ENCODE data around the gene FIBCD1. TPM values are rescaled to one million over a fixed set of nuclear protein-coding genes. Genes with fewer than 3 reads are reported as not detected.

Gene FIBCD1
- total RNA-seq, 1 donor from 2014 or later: 0.53 TPM

DNA sequence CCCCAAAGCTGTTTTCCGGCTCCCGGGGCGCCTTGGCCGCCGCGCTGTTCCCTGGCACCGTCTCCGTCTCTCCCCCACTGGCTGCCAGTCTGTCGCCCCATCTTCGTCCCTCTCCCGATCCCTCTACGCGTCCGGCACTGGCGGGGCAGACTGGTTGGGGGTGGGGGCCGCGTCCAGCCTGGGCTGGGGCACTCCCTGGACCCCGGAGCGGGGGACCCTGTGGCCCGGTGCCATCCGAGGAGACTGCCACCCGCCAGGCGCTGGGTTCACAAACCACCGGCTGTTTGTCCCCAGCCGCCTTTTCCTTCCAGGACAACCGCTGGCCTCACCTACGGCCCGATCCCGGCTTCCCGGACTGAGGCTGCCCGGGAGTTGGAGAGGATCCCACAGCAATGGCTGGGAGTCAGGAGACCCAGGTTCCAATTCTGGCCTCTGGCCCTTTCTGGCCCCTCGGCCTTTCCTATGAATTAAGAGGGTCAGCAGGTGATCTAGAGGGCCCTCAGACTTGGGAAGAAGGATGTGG, 1.0 kb upstream of the FIBCD1 start:
- H3K4me1 Mint-ChIP-seq (ENCODE audit: unreplicated experiment): peaks cover 8% of the 10 kb centered on the region
- no peaks in the 10 kb centered on the region for H3K36me3 Mint-ChIP-seq
- no peak overlapping the region for H3K27ac Mint-ChIP-seq
- H3K9me3 Mint-ChIP-seq: no peaks in the 10 kb centered on the region
- DNase-seq (ENCODE audit: extremely low spot score, unreplicated experiment): no peak
- peaks cover 77% of the 10 kb centered on the region for H3K27me3 Mint-ChIP-seq
- TF ChIP-seq, protein P1, sequence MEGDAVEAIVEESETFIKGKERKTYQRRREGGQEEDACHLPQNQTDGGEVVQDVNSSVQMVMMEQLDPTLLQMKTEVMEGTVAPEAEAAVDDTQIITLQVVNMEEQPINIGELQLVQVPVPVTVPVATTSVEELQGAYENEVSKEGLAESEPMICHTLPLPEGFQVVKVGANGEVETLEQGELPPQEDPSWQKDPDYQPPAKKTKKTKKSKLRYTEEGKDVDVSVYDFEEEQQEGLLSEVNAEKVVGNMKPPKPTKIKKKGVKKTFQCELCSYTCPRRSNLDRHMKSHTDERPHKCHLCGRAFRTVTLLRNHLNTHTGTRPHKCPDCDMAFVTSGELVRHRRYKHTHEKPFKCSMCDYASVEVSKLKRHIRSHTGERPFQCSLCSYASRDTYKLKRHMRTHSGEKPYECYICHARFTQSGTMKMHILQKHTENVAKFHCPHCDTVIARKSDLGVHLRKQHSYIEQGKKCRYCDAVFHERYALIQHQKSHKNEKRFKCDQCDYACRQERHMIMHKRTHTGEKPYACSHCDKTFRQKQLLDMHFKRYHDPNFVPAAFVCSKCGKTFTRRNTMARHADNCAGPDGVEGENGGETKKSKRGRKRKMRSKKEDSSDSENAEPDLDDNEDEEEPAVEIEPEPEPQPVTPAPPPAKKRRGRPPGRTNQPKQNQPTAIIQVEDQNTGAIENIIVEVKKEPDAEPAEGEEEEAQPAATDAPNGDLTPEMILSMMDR (conservative IDR thresholded peaks at IDR 0.05): no peak
- no peak overlapping the region for H3K4me3 Mint-ChIP-seq

DNA sequence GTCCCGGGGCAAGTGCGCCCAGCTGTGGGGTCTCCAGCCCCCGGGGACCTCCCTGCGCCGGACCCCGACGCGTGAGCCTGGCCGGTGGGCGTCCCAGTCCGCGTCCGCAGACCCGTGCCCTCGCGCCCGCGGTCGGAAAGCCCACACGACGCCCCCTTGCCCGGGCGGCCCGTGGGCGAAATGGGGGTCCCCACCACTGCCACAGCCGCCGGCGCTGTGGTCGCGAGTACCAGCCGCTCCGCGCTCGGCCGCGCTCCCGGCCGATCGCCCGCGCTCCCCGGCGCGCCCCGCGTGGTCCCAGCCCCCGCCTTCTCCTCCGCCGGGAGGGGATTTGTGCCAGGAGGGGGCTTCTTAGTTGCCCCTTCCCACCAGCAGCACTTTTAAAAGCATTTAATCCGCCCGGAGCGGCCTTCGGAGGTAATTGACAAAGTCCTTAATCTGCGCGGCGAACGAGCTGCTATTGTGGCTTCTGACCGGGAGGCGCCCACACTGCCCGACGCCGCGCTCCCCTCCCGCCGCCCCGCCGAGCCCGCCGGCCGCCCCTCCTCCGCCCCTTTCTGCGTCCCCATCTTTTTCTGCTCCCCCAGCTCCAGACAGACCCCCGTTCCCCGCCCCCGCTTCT, 469 bp upstream of the FIBCD1 start:
- no peak overlapping the region for H3K27ac Mint-ChIP-seq
- no peaks in the 10 kb centered on the region for H3K9me3 Mint-ChIP-seq
- TF ChIP-seq, protein P1 (conservative IDR thresholded peaks at IDR 0.05): peak; percentile 18
- DNase-seq (ENCODE audit: extremely low spot score, unreplicated experiment): no peak
- H3K4me3 Mint-ChIP-seq: peak overlapping the region; percentile 59
- peaks cover 77% of the 10 kb centered on the region for H3K27me3 Mint-ChIP-seq
- H3K4me1 Mint-ChIP-seq (ENCODE audit: unreplicated experiment): peaks cover 11% of the 10 kb centered on the region
- H3K36me3 Mint-ChIP-seq: no peaks in the 10 kb centered on the region

DNA sequence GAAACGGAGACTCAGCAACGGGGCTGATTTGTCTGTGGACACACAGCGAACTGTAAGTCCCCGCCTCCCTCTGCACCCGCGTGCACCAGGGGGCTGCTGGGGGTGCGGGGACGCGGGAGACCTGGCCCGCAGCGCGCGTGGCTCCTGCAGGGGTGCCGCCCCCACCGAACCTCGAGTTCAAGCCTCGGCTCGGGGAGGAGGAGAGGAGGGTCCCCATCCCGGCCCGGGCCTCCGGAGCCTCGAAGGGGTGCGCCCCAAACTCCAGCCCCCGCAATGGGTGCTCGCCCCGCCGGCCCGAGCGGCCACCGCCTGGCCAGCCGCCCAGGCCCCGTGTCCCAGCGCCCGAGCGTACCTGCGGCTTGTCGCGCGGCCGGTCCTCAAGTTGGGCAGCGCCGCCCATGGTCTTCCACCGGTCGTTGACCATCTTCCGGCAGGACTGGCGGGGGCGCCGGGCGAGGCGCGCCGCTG, 829 bp downstream of the FIBCD1 start:
- H3K4me1 Mint-ChIP-seq (ENCODE audit: unreplicated experiment): peaks cover 12% of the 10 kb centered on the region
- TF ChIP-seq, protein P1 (conservative IDR thresholded peaks at IDR 0.05): no peak
- no peaks in the 10 kb centered on the region for H3K36me3 Mint-ChIP-seq
- DNase-seq (ENCODE audit: extremely low spot score, unreplicated experiment): no peak
- peaks cover 69% of the 10 kb centered on the region for H3K27me3 Mint-ChIP-seq
- no peak overlapping the region for H3K27ac Mint-ChIP-seq
- H3K4me3 Mint-ChIP-seq: peak overlapping the region; percentile 79
- H3K9me3 Mint-ChIP-seq: no peaks in the 10 kb centered on the region

DNA sequence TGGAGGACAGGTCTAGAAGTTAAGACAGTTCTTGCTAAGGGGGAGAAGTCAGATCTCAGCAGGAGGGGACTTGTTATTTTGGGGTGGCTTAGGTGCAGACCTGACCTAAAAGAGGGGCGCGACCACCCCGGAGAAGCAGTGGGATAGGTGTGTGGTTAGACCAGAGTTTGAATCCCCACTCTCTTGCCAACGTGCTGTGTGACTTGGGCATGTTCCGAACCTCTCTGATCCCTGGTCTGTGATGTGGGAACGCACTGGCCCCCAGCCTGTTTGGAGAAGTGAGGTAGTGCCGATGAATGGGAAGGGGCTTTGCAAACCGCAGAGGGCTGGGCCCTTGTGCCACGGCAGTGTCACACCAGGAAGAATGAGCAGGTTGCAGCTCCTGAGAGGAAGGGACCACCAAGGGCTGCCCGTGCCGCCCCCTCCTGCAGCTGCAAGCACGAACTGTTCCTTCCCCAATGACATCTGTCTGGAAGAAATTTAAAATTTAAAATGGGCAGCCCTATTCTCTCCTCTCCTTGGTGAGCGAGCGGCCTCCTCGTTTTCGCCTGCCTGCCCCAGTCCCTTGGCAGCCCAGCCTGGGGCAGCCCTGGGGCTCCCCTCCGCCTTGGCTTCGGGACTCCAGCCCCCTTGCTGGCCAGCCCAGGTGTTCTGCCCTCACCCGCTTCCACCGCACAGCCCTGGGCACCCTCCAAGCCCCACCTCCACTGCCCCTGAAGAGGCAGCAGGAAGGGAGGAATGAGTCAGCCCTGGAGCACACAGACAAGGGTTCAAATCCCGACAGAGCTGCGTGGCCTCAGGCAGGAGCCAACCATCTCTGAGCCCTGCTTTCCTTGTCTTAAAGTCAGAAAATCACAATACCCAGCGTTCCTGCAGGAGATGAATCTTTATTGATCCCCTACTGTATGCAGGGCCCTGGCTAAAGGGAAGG, 1.6 kb downstream of the FIBCD1 start:
- Mint-ChIP-seq H3K4me1 (ENCODE audit: unreplicated experiment) (peaks cover 19% of the 10 kb centered on the region), H3K36me3 (no peaks in the 10 kb centered on the region), H3K27ac (peak overlapping the region; percentile 37), H3K9me3 (no peaks in the 10 kb centered on the region), H3K27me3 (peaks cover 69% of the 10 kb centered on the region), H3K4me3 (peak overlapping the region; percentile 79)
- no peak for DNase-seq (ENCODE audit: extremely low spot score, unreplicated experiment)
- TF ChIP-seq, protein P1 (conservative IDR thresholded peaks at IDR 0.05): no peak

DNA sequence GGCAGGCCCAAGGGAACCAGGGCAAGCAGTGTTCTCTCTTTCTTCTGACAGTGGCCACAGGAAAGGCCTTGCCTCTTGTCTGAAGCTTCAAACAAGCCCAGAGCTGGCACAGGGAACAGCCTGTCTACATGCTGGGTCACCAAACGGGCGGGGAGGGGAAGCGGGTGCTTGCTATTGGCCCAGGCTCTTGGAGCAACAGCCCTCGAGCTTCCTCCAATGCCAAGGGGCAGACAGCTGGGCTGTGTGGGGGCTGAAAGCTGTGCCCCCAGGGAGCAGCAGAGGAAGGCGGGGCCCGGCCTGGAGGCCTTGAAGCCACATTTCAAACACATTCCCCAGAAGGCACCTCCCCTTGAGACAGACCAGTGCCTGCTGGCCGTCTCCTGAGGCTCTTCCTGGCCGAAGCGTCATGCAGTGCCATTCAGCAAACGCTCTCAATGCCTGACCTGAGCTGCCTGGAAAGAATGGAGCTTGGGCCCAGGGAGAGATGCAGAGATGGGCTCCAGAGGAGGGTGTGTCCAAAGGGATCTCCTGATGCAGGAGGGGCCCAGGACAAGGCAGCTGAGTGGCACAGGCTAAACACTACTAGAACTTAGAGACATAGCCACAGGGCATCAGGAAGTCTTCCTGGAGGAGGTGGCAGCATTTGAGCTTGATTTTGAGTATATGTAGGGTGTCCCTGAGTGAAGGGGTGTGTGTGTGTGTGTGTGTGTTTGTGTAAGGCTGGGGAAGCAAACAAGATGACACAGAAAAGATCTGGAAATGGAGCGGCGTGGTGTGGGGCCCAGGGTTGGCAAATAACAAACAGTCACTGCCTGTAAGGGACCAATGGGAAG, 2.5 kb downstream of the FIBCD1 start:
- DNase-seq (ENCODE audit: extremely low spot score, unreplicated experiment): no peak
- Mint-ChIP-seq H3K36me3 (no peaks in the 10 kb centered on the region), H3K27ac (peak overlapping the region; percentile 37), H3K9me3 (no peaks in the 10 kb centered on the region), H3K4me1 (ENCODE audit: unreplicated experiment) (peaks cover 24% of the 10 kb centered on the region), H3K27me3 (peaks cover 68% of the 10 kb centered on the region), H3K4me3 (peak overlapping the region; percentile 78)
- TF ChIP-seq, protein P1 (conservative IDR thresholded peaks at IDR 0.05): no peak
